Left cardiac atrium (tissue), 4 donors: Measurements from ENCODE around the gene CDK14. TPM values are rescaled to one million over a fixed set of nuclear protein-coding genes. Genes with fewer than 3 reads are reported as not detected.
"Not testable (repeated sequence)": the region's sequence is repeated elsewhere in the genome, so short reads cannot be mapped to it uniquely, and the experiment has no call there.

Source experiments
- ATAC-seq, 2 donors: fragments of 200-7000 bp; cut with Tn5 transposase; one replicate each; pipeline ENCODE4 v1.9.1; 2020; ENCODE audit warnings: mild to moderate bottlenecking in 2 of 2, moderate library complexity in 2 of 2
- DNase-seq: peaks from one replicate; pipeline ENCODE4 v3.0.0-alpha.2; 2020
- intact Hi-C, 2 donors: fragments of 100-400 bp; cut with DNase I; formaldehyde crosslinking; loops; one replicate each; pipeline versions ENCODE4 v1.14.1 to v1.15.1; 2022 to 2023
- total RNA-seq, 2 donors: library from RNA; stranded (reverse); fragmentation: NEBNext Ultra II Directional; extraction: Animal tissue kit (Norgen Biotek cat#: 25700); gene quantifications; one replicate each; pipeline ENCODE4 v1.2.1, GENCODE V29; 2021
- donor health status: DM: no; HTN: yes; CAD: no.
- donor health status: DM: no; HTN: yes; CAD: no; lungs with severe emphysema.
- donor health status: DM: yes; HTN: yes; CAD: no.
- donor health status: Dilated cardiomyopathy.

The CDK14 gene
- total RNA-seq, 2 donors from 2014 or later: 35.9 to 53.5 TPM

GRCh38 chr7:90894122-90894521 is 298.0 kb downstream of the CDK14 start:
- DNase-seq: no peak
- ATAC-seq: no peak
- intact Hi-C loops: no loop called here

- ATAC-seq (no peak), DNase-seq (no peak)
- intact Hi-C loops: no loop called here
These were observed 300.3 kb downstream of the CDK14 start for GRCh38 chr7:90896458-90896857.

GRCh38 chr7:90897961-90898469 is 301.9 kb downstream of the CDK14 start:
- ATAC-seq (no peak), DNase-seq (no peak)
- intact Hi-C loops: no loop called here

- no peak for ATAC-seq
- intact Hi-C loops: no loop called here
- no peak for DNase-seq
These were observed 304.7 kb downstream of the CDK14 start for GRCh38 chr7:90900628-90901356.

GRCh38 chr7:90903841-90904240 is 307.7 kb downstream of the CDK14 start:
- no peak for DNase-seq
- intact Hi-C loops: no loop called here
- ATAC-seq: no peak

GRCh38 chr7:90910136-90910535 is 314.0 kb downstream of the CDK14 start:
- intact Hi-C loops: no loop called here
- ATAC-seq (no peak), DNase-seq (no peak)

GRCh38 chr7:90916319-90916718 is 320.2 kb downstream of the CDK14 start:
- intact Hi-C loops: no loop called here
- ATAC-seq (no peak), DNase-seq (no peak)

GRCh38 chr7:90917539-90917938 is 321.4 kb downstream of the CDK14 start:
- intact Hi-C loops: no loop called here
- DNase-seq: no peak
- ATAC-seq: no peak

GRCh38 chr7:90918303-90918702 is 322.2 kb downstream of the CDK14 start:
- DNase-seq (no peak), ATAC-seq (no peak)
- intact Hi-C loops: no loop called here

GRCh38 chr7:90919816-90920215 is 323.7 kb downstream of the CDK14 start:
- no peak for ATAC-seq
- intact Hi-C loops: no loop called here
- no peak for DNase-seq

GRCh38 chr7:90920336-90920735 is 324.2 kb downstream of the CDK14 start:
- intact Hi-C loops: no loop called here
- ATAC-seq (no peak), DNase-seq (no peak)

GRCh38 chr7:90923541-90923997 is 327.4 kb downstream of the CDK14 start:
- ATAC-seq: no peak
- no peak for DNase-seq
- intact Hi-C loops: no loop called here

- intact Hi-C loops, ATAC-seq, DNase-seq: not testable (repeated sequence)
These were observed 332.7 kb downstream of the CDK14 start for GRCh38 chr7:90928700-90929424.

GRCh38 chr7:90931986-90932916 is 336.1 kb downstream of the CDK14 start:
- intact Hi-C loops: no loop called here
- ATAC-seq (peak; percentile 12 to 66), DNase-seq (no peak)

- intact Hi-C loops: no loop called here
- ATAC-seq (no peak), DNase-seq (no peak)
These were observed 336.9 kb downstream of the CDK14 start for GRCh38 chr7:90933041-90933440.

GRCh38 chr7:90933984-90934383 is 337.9 kb downstream of the CDK14 start:
- ATAC-seq: peak in 1 of 2 donors; percentile 92
- intact Hi-C loops: no loop called here
- DNase-seq: no peak

- intact Hi-C loops: no loop called here
- no peak for DNase-seq
- no peak for ATAC-seq
These were observed 342.2 kb downstream of the CDK14 start for GRCh38 chr7:90938371-90938770.

- ATAC-seq (no peak), DNase-seq (no peak)
- intact Hi-C loops: no loop called here
These were observed 343.5 kb downstream of the CDK14 start for GRCh38 chr7:90939666-90940065.

GRCh38 chr7:90944021-90944420 is 347.9 kb downstream of the CDK14 start:
- ATAC-seq (no peak), DNase-seq (no peak)
- intact Hi-C loops: no loop called here
